Activated CD8-positive, alpha-beta T cell treated with anti-CD3 and anti-CD28 coated beads for 36 hours (primary cell): ENCODE results near the gene RAB11B. TPM values are rescaled to one million over a fixed set of nuclear protein-coding genes. Genes with fewer than 3 reads are reported as not detected.
"Not testable (repeated sequence)": the region's sequence is repeated elsewhere in the genome, so short reads cannot be mapped to it uniquely, and the experiment has no call there.

Experiments
- ATAC-seq: fragments of 200-7000 bp; cut with Tn5 transposase; one replicate; pipeline ENCODE4 v1.10.0; 2021; ENCODE audit warnings: mild to moderate bottlenecking, moderate library complexity
- CTCF ChIA-PET: fragments of 350-600 bp; sonication (Branson Sonifier 250); formaldehyde crosslinking; loops from one replicate; lab custom pipeline; 2021; ENCODE audit warnings: antibody characterized with exemption; lab: Charles Lee
- POLR2A ChIA-PET: fragments of 350-600 bp; sonication (Branson Sonifier 250); formaldehyde crosslinking; loops from one replicate; lab custom pipeline; 2021; ENCODE audit warnings: antibody characterized with exemption; lab: Charles Lee
- DNase-seq: peaks from one replicate; pipeline ENCODE4 v3.0.0-alpha.2; 2020
- H3K27ac Mint-ChIP-seq: one replicate; pipeline ENCODE4 v1.8.0; 2021; ENCODE audit warnings: mild to moderate bottlenecking, mixed read lengths
- H3K27me3 Mint-ChIP-seq: one replicate; pipeline ENCODE4 v1.8.0; 2021; ENCODE audit warnings: mixed read lengths
- H3K36me3 Mint-ChIP-seq: one replicate; pipeline ENCODE4 v1.8.0; 2021; ENCODE audit warnings: low read depth, mixed read lengths
- H3K4me1 Mint-ChIP-seq: one replicate; pipeline ENCODE4 v1.8.0; 2021; ENCODE audit warnings: low read depth, mixed read lengths
- H3K4me3 Mint-ChIP-seq: one replicate; pipeline ENCODE4 v1.8.0; 2021; ENCODE audit warnings: mild to moderate bottlenecking, moderate library complexity, mixed read lengths
- H3K9me3 Mint-ChIP-seq: one replicate; pipeline ENCODE4 v1.8.0; 2021; ENCODE audit warnings: mixed read lengths
- intact Hi-C: fragments of 100-400 bp; cut with micrococcal nuclease; formaldehyde crosslinking; loops from one replicate; pipeline ENCODE4 v1.10.0; 2022
- total RNA-seq, 2 experiments: library from RNA; stranded (reverse); gene quantifications; one replicate each; pipeline ENCODE4 v1.2.3, GENCODE V29; 2021
- TF ChIP-seq, protein P1 (sequence below): fragments of 200-600 bp; IDR thresholded peaks from one replicate; pipeline ENCODE4 v1.8.0; 2022; ENCODE audit warnings: antibody characterized with exemption, mild to moderate bottlenecking

The RAB11B gene
- total RNA-seq, result 10 to 100 TPM; 74.3 to 77.4 TPM

GRCh38 chr19:8389891-8390616, at the start of gene RAB11B:
TSS of gene RAB11B (plus strand) at chr19:8390360. CDS start at chr19:8390417, 57 bp downstream.
- TF ChIP-seq, protein P1, sequence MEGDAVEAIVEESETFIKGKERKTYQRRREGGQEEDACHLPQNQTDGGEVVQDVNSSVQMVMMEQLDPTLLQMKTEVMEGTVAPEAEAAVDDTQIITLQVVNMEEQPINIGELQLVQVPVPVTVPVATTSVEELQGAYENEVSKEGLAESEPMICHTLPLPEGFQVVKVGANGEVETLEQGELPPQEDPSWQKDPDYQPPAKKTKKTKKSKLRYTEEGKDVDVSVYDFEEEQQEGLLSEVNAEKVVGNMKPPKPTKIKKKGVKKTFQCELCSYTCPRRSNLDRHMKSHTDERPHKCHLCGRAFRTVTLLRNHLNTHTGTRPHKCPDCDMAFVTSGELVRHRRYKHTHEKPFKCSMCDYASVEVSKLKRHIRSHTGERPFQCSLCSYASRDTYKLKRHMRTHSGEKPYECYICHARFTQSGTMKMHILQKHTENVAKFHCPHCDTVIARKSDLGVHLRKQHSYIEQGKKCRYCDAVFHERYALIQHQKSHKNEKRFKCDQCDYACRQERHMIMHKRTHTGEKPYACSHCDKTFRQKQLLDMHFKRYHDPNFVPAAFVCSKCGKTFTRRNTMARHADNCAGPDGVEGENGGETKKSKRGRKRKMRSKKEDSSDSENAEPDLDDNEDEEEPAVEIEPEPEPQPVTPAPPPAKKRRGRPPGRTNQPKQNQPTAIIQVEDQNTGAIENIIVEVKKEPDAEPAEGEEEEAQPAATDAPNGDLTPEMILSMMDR, result no peak
- Mint-ChIP-seq H3K27ac (peak within 1 kb of the TSS; percentile 98), H3K36me3 (peaks cover 4% of the 10 kb centered on the region), H3K4me1 (peaks cover 26% of the 10 kb centered on the region), H3K27me3 (no peaks in the 10 kb centered on the region), H3K9me3 (peaks cover 1% of the 10 kb centered on the region), H3K4me3 (peak within 1 kb of the TSS; percentile 94)
- ChIA-PET CTCF (interaction anchor here (0.7 to 7.5 kb wide), 5 partner anchors 22 to 122 kb away, joined by 3 to 66 read pairs (median 3); partner anchors contain the start of gene MARCHF2), POLR2A (interaction anchor here (1.5 to 2.5 kb wide), 3 partner anchors 28 to 47 kb away, joined by 4 to 7 read pairs (median 5); partner anchors contain the start of gene KANK3)
- DNase-seq (peak; percentile 100), ATAC-seq (peak; percentile 90)
- intact Hi-C loops, result loop anchor here (5.0 kb wide), 1 partner anchor 38 kb away; no protein-coding TSS in a partner anchor

- CTCF ChIA-PET, result interaction anchor here (0.9 to 5.6 kb wide), 3 partner anchors 13 to 73 kb away, joined by 3 to 54 read pairs (median 6); no protein-coding TSS in a partner anchor
- peaks cover 23% of the 10 kb centered on the region for H3K27me3 Mint-ChIP-seq
- H3K27ac Mint-ChIP-seq, DNase-seq, H3K4me3 Mint-ChIP-seq, ATAC-seq, H3K4me1 Mint-ChIP-seq, H3K36me3 Mint-ChIP-seq, intact Hi-C loops, H3K9me3 Mint-ChIP-seq: not testable (repeated sequence)
- POLR2A ChIA-PET, result interaction anchor here (2.7 kb wide), 1 partner anchor 20 kb away, joined by 10 read pairs; the partner anchor contains the start of genes NDUFA7 and RPS28
Observed at GRCh38 chr19:8341504-8341903, 48.7 kb upstream of the RAB11B start.

DNA sequence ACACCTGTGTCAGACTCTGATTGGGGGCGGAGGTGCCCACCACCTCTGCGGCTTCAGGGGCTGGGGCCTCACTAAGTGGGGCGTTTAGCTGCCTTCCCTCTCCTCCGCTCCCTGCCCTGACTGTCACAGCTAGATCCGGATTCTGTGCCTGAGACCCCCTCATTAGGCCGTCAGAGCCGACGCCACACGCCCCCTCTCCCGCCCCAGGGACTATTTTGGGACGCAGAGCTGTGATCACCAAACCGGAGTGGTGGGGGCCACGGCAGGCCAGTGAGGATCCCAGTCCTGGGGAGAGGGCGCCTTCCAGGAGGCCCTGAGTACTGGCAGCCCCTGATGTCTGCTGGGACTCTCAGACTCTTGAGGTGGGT, 47.9 kb upstream of the RAB11B start:
- H3K27me3 Mint-ChIP-seq, result peaks cover 20% of the 10 kb centered on the region
- no peak overlapping the region for H3K27ac Mint-ChIP-seq
- intact Hi-C loops, result no loop called here
- POLR2A ChIA-PET, result interaction anchor here (0.7 to 2.7 kb wide), 4 partner anchors 9 to 109 kb away, joined by 3 to 10 read pairs (median 4); partner anchors contain the start of genes NDUFA7 and RPS28
- CTCF ChIA-PET, result interaction anchor here (1.4 to 5.6 kb wide), 2 partner anchors 12 to 56 kb away, joined by 6 to 54 read pairs; no protein-coding TSS in a partner anchor
- H3K36me3 Mint-ChIP-seq, result no peaks in the 10 kb centered on the region
- ATAC-seq (no peak), DNase-seq (no peak)
- H3K9me3 Mint-ChIP-seq, result no peaks in the 10 kb centered on the region
- peak overlapping the region; percentile 72 for H3K4me3 Mint-ChIP-seq
- H3K4me1 Mint-ChIP-seq, result peaks cover 8% of the 10 kb centered on the region
- TF ChIP-seq, protein P1, result no peak

DNA sequence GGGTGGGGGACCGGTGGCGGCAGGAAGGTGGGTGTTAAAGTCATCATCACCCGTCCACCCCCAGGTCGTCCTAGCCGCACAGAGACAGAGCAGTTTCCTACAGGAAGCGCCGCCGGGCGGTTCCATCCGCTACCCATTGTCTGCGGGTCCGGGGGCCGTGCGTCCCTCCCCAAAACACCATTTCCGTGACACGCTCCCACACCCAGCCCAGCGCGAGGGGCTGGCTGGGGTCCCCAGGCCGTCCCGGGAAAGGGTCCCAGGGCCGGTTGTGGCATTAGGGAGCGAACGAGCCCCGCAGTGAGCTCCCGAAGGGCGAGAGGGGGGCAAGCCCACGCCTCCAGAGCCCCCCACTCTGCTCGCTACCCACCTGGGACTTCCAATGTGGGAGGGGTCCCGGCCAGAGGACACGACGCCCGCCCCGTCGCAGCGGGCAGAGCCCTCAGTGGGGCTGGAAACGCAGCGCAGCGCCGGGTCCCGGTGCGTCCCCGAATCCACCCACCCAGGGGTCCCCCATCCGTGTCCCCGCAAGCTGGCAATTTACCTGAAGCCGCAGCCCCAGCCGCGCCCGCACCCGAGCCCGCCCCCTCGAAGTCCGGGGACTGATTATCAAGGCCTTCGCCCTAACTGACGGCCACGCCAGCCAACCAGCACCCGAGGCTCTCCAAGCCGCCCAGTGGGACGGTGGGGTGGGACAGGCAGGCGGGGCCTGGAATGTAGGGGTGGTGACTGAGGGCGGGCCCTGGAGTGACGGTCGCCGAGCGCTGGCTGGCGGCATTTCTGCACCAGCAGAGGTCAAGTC, 47.3 kb upstream of the RAB11B start, which contains the start of gene KANK3:
Gene KANK3, minus strand, starts transcription at position 579 of the 799 bp plus-strand sequence. CDS start 5,434 bp downstream, outside the sequence.
- H3K36me3 Mint-ChIP-seq, result no peaks in the 10 kb centered on the region
- ATAC-seq (peak; percentile 100), DNase-seq (peak; percentile 97)
- H3K9me3 Mint-ChIP-seq, result no peaks in the 10 kb centered on the region
- peaks cover 8% of the 10 kb centered on the region for H3K4me1 Mint-ChIP-seq
- H3K27me3 Mint-ChIP-seq, result peaks cover 16% of the 10 kb centered on the region
- TF ChIP-seq, protein P1, result no peak
- H3K27ac Mint-ChIP-seq, result no peak within 1 kb of the TSS
- intact Hi-C loops, result no loop called here
- CTCF ChIA-PET, result interaction anchor here (1.7 to 5.6 kb wide), 2 partner anchors 8 to 11 kb away, joined by 7 to 54 read pairs; no protein-coding TSS in a partner anchor
- POLR2A ChIA-PET, result interaction anchor here (0.6 to 2.7 kb wide), 8 partner anchors 8 to 122 kb away, joined by 3 to 10 read pairs (median 4); partner anchors contain the start of genes NDUFA7, RAB11B and RPS28
- H3K4me3 Mint-ChIP-seq, result peak within 1 kb of the TSS; percentile 72

GRCh38 chr19:8343483-8343844, 46.7 kb upstream of the RAB11B start:
- ATAC-seq, result peak; percentile 0
- intact Hi-C loops, result no loop called here

DNA sequence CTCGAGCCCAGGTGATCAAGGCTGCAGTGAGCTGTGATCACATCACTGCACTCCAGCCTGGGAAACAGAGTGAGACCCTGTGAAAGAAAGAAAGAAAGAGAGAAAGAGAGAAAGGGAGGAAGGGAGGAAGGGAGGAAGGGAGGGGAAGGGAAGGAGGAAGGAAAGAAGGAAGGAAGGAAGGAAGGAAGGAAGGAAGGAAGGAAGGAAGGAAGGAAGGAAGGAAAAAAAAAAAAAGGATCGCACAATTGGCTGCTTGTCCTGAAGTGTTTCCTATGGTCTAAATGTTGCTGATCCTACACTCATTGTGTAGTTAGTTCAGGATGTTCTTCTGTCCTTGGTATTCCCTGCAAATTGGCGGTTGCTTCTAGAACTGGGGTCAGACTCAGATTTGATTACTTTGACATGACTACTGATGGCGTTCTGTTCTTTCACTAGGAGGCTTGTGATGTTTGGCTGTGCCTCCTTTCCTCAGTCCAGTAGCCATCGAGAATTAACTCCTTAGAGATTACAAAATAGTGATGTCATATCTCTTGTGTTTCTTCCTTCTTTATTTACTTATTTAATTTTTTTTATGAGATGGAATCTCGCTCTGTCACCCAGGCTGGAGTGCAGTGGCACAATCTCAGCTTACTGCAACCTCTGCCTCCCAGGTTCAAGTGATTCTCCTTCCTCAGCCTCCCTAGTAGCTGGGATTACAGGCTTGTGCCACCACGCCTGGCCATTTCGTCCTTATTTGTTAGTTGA, 40.4 kb upstream of the RAB11B start:
- ATAC-seq, H3K4me3 Mint-ChIP-seq, H3K36me3 Mint-ChIP-seq, H3K27ac Mint-ChIP-seq, POLR2A ChIA-PET, H3K9me3 Mint-ChIP-seq, CTCF ChIA-PET, H3K4me1 Mint-ChIP-seq, DNase-seq: not testable (repeated sequence)
- intact Hi-C loops, result loop anchor here (5.0 kb wide), 1 partner anchor 42 kb away; the partner anchor contains the start of gene RAB11B
- H3K27me3 Mint-ChIP-seq, result peaks cover 19% of the 10 kb centered on the region

More at GRCh38 chr19:8343483-8343844, 46.7 kb upstream of the RAB11B start:
- H3K9me3 Mint-ChIP-seq, result no peaks in the 10 kb centered on the region
- H3K36me3 Mint-ChIP-seq, result no peaks in the 10 kb centered on the region
- TF ChIP-seq, protein P1, result no peak
- H3K27me3 Mint-ChIP-seq, result peaks cover 11% of the 10 kb centered on the region
- H3K27ac Mint-ChIP-seq, result no peak overlapping the region
- peak overlapping the region; percentile 72 for H3K4me3 Mint-ChIP-seq
- POLR2A ChIA-PET, result interaction anchor here (0.9 to 2.7 kb wide), 5 partner anchors 8 to 82 kb away, joined by 3 to 10 read pairs (median 5); partner anchors contain the start of genes NDUFA7, RAB11B and RPS28
- peaks cover 8% of the 10 kb centered on the region for H3K4me1 Mint-ChIP-seq
- CTCF ChIA-PET, result interaction anchor here (1.7 to 5.6 kb wide), 2 partner anchors 9 to 11 kb away, joined by 7 to 54 read pairs; no protein-coding TSS in a partner anchor
- DNase-seq, result no peak
